Heart left ventricle (tissue), 16 donors: ENCODE results near the gene PRPS1. TPM values are rescaled to one million over a fixed set of nuclear protein-coding genes. Genes with fewer than 3 reads are reported as not detected.
"Not testable (repeated sequence)": the region's sequence is repeated elsewhere in the genome, so short reads cannot be mapped to it uniquely, and the experiment has no call there.

Source experiments
- ATAC-seq, 4 donors: fragments of 200-7000 bp; cut with Tn5 transposase; one replicate each; pipeline ENCODE4 v1.9.1; 2020 to 2022; ENCODE audit warnings: moderate library complexity in 4 of 4, mild to moderate bottlenecking in 3 of 4, moderate number of reproducible peaks in 1 of 4
- DNase-seq, 5 donors: peaks; one replicate each; pipeline ENCODE4 v3.0.0-alpha.2; 2020
- H3K27ac ChIP-seq, 12 donors: fragments of 200-600 bp; sonication (generic) in 4 of 12; one replicate each; pipeline versions ENCODE4 v1.5.0 to v1.8.0; 2016 to 2022; ENCODE audit warnings: mild to moderate bottlenecking in 2 of 12
- H3K27me3 ChIP-seq, 9 donors: fragments of 200-600 bp; sonication (generic) in 2 of 9; one replicate each; pipeline versions ENCODE4 v1.5.1 to v1.8.0; 2016 to 2022; ENCODE audit warnings: mild to moderate bottlenecking in 3 of 9
- H3K36me3 ChIP-seq, 9 donors: fragments of 200-600 bp; sonication (generic) in 2 of 9; one replicate each; pipeline versions ENCODE4 v1.5.0 to v1.8.0; 2018 to 2022; ENCODE audit warnings: mild to moderate bottlenecking in 2 of 9
- H3K4me1 ChIP-seq, 12 donors: fragments of 200-600 bp; sonication (generic) in 4 of 12; one replicate each; pipeline versions ENCODE4 v1.5.0 to v1.8.0; 2016 to 2022; ENCODE audit warnings: mild to moderate bottlenecking in 3 of 12
- H3K4me3 ChIP-seq, 12 donors: fragments of 200-600 bp; sonication (generic) in 4 of 12; one replicate each; pipeline versions ENCODE4 v1.5.0 to v1.8.0; 2017 to 2022; ENCODE audit warnings: mild to moderate bottlenecking in 9 of 12, moderate library complexity in 4 of 12
- H3K9me3 ChIP-seq, 12 donors: fragments of 200-600 bp; sonication (generic) in 4 of 12; one replicate each; pipeline versions ENCODE4 v1.5.0 to v1.8.0; 2016 to 2022; ENCODE audit warnings: mild to moderate bottlenecking in 1 of 12
- CTCF ChIP-seq, 12 donors: fragments of 200-600 bp; sonication (generic) in 4 of 12; IDR thresholded peaks; one replicate each; pipeline versions ENCODE4 v1.5.0 to v1.8.0; 2018 to 2022; ENCODE audit warnings: antibody characterized with exemption in 12 of 12, mild to moderate bottlenecking in 5 of 12
- POLR2A ChIP-seq, 2 donors: fragments of 450-650 bp; IDR thresholded peaks; one replicate each; pipeline ENCODE4 v1.6.1; 2017; ENCODE audit warnings: antibody characterized with exemption in 2 of 2, mild to moderate bottlenecking in 2 of 2, moderate library complexity in 2 of 2
- WGBS, 4 donors: extraction: QIAGEN DNeasy Blood & Tissue Kit in 2 of 4; methylation state at CpG; one replicate each; pipeline versions ENCODE4 v1.1.5 to v1.1.7; 2013 to 2018; 5-methylcytosine and 5-hydroxymethylcytosine counted together
- intact Hi-C, 10 donors: fragments of 100-400 bp; cut with DNase I; formaldehyde crosslinking; loops; one replicate each; pipeline versions ENCODE4 v1.11.1 to v1.14.2; 2022
- polyA plus RNA-seq, 2 donors: library from polyadenylated mRNA; stranded (reverse); fragments of 200-250 nt; gene quantifications; one replicate each; pipeline ENCODE4 v1.2.3, GENCODE V29; 2013
- total RNA-seq, 9 donors: library from RNA; depleted of rRNA in 2 of 9; stranded (reverse); fragments of >200 nt in 2 of 9; fragmentation: NEBNext Ultra II Directional in 3 of 9; extraction: Animal tissue kit (Norgen Biotek cat#: 25700) in 3 of 9; gene quantifications; one replicate each; pipeline versions ENCODE4 v1.1.0 to v1.2.4, GENCODE V29; 2016 to 2023
- donor health status: ischemic (EF 13 %, LVEDD 7.1; RV severe dilation, severe dysfunction).
- donor health status: healthy with polysubstance abuse.
- donor health status: DM: no; HTN: yes; CAD: no.
- donor health status: DM: no; HTN: no; CAD: no.
- donor health status: ischemic (EF 25% LVEDD 6.9; RV normal size, moderate dysfunction).
- donor health status: ischemic (EF 25% LVEDD 5.7; RV mildly dilated, moderate dysfunction).
- donor health status: healthy.
- donor health status: DM: yes; HTN: yes; CAD: no.
- donor health status: ischemic (EF 35%, LVEDD 5.7; RV mildly dilated, moderate dysfunction).
- donor health status: nonischemic (EF 11% LVEDD 7.7; RV severe dilation, severe dysfunction).
- donor health status: DM: yes; HTN: yes; CAD: no.
- donor health status: PGD.
- donor health status: ischemic (EF 29% LVEDD 5.4; RV normal size, mild dysfunction).
- donor health status: nonischemic (EF 23%, LVEDD 6.1; RV moderate dilation, normal function).

The PRPS1 gene
- total and polyA plus RNA-seq, 11 donors: 7.2 to 41.0 (median 25.0) TPM

DNA sequence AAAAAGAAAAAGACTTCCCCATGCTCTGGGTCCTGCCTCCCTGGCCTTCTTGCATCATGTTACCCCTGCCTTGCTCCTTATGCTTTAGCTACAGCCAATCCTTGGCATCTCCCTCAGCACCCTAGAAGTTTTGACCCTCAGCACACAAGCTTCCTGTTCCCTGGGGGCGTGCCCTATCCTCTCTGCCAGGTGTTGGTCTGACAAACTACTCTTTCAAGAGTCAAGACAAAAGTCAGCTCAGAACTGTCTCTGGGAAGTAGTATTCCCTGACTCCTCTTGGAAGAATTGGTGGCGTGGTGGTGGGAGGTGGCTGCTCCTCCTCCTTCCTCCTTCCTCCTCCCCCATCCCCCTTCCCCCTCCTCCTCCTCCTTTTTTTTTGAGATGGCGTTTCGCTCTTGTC, 41.0 kb downstream of the PRPS1 start:
- Histone ChIP-seq H3K4me1 (peaks cover 0 to 22% (median 10%) of the 10 kb centered on the region in 12 donors), H3K9me3 (no peaks in the 10 kb centered on the region), H3K27ac (no peak overlapping the region), H3K4me3 (no peak overlapping the region), H3K36me3 (no peaks in the 10 kb centered on the region), H3K27me3 (peaks cover 0 to 13% (median 0%) of the 10 kb centered on the region in 9 donors)
- ATAC-seq: no peak
- TF ChIP-seq POLR2A (IDR thresholded peaks at IDR 0.05): no peak
- no peak for TF ChIP-seq CTCF (IDR thresholded peaks at IDR 0.05)
- DNase-seq: no peak
- WGBS, 4 donors: 43 to 63% (median 56%) methylated on average over 4 of the region's 4 CpGs
- intact Hi-C loops: no loop called here

GRCh38 chrX:107669885-107670628, 41.7 kb downstream of the PRPS1 start:
- no peak for ATAC-seq
- DNase-seq: no peak
- H3K9me3 ChIP-seq: no peaks in the 10 kb centered on the region
- H3K4me3 ChIP-seq: no peak overlapping the region
- intact Hi-C loops: loop anchor here in 8 of 10 donors (5.0 kb wide), 2 partner anchors 107 to 222 kb away; partner anchors contain the start of genes NCBP2L (in 7 of the 8) and TSC22D3 (in 7 of the 8)
- H3K4me1 ChIP-seq: peaks cover 0 to 30% (median 14%) of the 10 kb centered on the region in 12 donors
- WGBS, 4 donors: 31 to 52% (median 39%) methylated on average over 5 of the region's 5 CpGs
- H3K36me3 ChIP-seq: no peaks in the 10 kb centered on the region
- TF ChIP-seq CTCF (IDR thresholded peaks at IDR 0.05): no peak
- no peak for TF ChIP-seq POLR2A (IDR thresholded peaks at IDR 0.05)
- peaks cover 0 to 15% (median 0%) of the 10 kb centered on the region in 9 donors for H3K27me3 ChIP-seq
- no peak overlapping the region for H3K27ac ChIP-seq

DNA sequence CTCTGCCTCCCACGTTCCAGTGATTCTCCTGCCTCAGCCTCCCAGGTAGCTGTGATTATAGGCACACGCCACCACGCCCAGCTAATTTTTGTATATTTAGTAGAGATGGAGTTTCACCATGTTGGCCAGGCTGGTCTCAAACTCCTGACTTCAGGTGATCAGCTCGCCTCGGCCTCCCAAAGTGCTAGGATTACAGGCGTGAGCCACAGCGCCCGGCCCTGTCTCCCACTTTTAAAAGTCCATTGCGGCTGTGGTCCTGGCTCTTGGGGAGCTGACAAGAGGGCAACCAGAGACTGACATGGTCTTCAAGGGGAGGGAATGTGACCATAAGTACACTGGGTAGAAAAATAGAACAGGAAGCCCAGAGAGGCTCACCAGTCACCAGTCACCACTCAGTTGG, 42.9 kb downstream of the PRPS1 start:
- intact Hi-C loops: loop anchor here in 8 of 10 donors (5.0 kb wide), 2 partner anchors 106 to 221 kb away; partner anchors contain the start of genes NCBP2L (in 7 of the 8) and TSC22D3 (in 7 of the 8)
- not testable (repeated sequence) for H3K9me3 ChIP-seq, H3K4me3 ChIP-seq, ATAC-seq, H3K27ac ChIP-seq, DNase-seq, H3K36me3 ChIP-seq
- WGBS, 4 donors: 78 to 94% (median 89%) methylated on average over 9 of the region's 9 CpGs
- peaks cover 0 to 42% (median 17%) of the 10 kb centered on the region in 12 donors for H3K4me1 ChIP-seq
- peaks cover 0 to 19% (median 0%) of the 10 kb centered on the region in 9 donors for H3K27me3 ChIP-seq

DNA sequence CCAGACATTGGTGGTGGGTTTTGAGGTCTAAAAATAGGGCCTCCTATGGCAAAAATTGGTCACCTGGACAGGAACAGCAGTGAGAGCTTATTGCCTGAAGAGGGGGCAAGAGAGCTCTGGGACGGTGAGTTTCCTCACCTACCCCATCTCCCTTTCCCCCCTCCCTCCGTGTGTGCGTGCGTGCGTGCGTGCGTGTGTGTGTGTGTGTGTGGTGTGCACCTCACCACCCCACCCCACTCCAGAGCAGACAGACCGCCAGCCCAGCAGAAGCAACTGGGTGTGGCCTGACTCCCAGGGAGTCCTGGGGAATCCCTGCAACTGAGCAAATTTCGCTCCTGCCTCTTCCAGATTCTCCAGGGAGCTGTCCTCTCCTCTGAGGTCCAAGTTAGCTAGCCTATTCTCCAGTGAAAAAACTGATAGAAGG, 44.7 kb downstream of the PRPS1 start:
- intact Hi-C loops: loop anchor here in 8 of 10 donors (2.0 to 5.0 kb wide), 4 partner anchors 44 to 219 kb away; partner anchors contain the start of genes NCBP2L (in 8 of the 8) and TSC22D3 (in 7 of the 8)
- Histone ChIP-seq H3K4me3 (no peak overlapping the region), H3K4me1 (peaks cover 0 to 53% (median 19%) of the 10 kb centered on the region in 12 donors), H3K9me3 (no peaks in the 10 kb centered on the region), H3K27ac (peak overlapping the region; percentile 53 to 98 (median 88)), H3K36me3 (no peaks in the 10 kb centered on the region), H3K27me3 (peaks cover 0 to 11% (median 0%) of the 10 kb centered on the region in 9 donors)
- peak; percentile 47 to 66 (median 58) for TF ChIP-seq CTCF (IDR thresholded peaks at IDR 0.05)
- peak in 1 of 2 donors; percentile 25 for TF ChIP-seq POLR2A (IDR thresholded peaks at IDR 0.05)
- ATAC-seq (peak; percentile 19 to 52 (median 42)), DNase-seq (peak; percentile 55 to 83 (median 72))
- 13 to 21% (median 16%) methylated on average over 3 to 9 of the region's 9 CpGs for WGBS, 4 donors
